DMS 273 (cell line): ENCODE results near the gene HGD.

ENCODE experiments used
- DNase-seq: peaks from one replicate; lab custom pipeline; 2025; ENCODE audit not compliant: unreplicated experiment; lab: John Stamatoyannopoulos, UW

HGD gene

DNA sequence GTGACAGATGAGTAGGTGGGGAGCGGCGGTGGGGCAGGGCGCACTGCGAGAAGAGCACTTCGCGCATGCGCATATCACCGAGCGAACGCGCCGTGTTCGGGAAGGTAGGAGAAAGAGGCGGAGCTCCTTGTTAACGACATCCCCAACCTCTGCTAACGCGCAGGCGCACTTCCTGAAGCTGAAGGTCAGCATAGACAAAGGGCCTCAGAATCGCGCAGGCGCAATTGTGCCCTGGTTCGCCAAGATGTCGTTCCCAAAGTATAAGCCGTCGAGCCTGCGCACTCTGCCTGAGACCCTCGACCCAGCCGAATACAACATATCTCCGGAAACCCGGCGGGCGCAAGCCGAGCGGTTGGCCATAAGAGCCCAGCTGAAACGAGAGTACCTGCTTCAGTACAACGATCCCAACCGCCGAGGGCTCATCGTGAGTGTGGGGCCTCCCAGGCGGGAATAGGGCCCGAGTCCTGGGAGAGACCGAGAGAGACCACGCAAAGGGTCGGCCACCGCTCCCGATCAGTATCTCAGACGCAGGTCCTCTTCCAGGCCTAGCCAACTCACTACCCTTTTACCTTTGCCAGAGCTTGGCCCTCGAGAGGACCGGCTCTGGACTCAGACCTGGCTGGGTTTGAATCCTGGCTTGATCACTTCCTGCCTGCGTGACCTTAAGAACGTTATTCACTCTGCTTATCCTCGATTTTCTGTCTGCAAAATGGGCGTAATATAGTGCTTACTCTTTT, 85.8 kb downstream of the HGD start, which contains the start of gene NDUFB4:
NDUFB4 (plus strand) TSS at position 221 of the 737 bp plus-strand sequence; CDS start at position 245, 24 bp downstream.
- DNase-seq = peak; percentile 100

DNA sequence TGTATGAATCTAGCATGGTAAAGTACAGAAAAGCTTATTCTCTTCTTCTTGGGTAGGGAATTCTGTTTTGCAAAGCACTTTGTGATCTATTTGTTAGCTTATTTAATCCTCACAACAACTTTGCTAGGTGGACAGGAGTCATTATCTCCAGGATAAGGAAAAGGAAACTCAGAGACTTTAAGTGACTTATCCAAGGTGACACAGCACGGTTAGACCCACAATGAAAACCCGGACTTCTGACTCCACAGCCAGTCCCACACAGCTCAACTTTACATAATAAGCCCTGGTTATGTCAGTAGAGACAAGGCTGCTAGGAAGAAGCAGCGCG, 86.3 kb downstream of the HGD start:
- no peak for DNase-seq

DNA sequence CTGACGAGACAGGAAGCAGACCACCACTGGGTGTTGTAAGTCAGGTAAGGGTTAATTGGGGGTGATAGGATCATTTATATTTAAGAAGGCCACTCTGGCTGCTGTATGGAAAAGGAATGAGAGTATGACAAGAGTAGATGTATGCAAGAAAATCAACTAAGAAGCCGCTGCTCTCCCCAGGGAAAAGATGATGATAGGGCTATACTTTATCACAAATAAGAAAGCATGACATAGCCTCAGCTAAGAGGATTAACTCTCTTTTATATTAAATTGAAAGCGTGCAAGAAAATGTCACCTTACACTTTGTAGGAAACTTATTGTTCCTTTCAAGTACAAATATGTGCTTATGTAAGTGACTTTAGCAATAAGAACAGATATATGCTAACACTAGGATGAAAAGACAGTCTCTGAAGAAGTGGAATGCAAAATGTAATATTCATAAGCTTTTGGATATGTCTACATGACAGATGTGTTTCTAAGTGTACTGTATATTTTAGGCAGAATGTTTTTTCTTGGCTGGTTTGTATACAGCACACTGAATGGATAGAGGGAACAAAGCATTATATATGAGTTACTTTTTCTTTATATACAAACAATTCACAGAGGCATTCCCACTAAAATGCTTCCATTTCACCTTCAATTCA, 94.6 kb downstream of the HGD start:
- DNase-seq = no peak
